KMS-11 (cell line): Measurements from ENCODE around the gene RALGAPA1.

ENCODE experiments used
- H2AFZ ChIP-seq: fragments of 200-600 bp; sonication (generic); 2 replicates; pipeline ENCODE4 v1.6.1; 2016; ENCODE audit warnings: antibody characterized with exemption, mixed run types, low read depth
- H3K27ac ChIP-seq: fragments of 200-600 bp; sonication (generic); 2 replicates; pipeline ENCODE4 v1.6.1; 2016; ENCODE audit warnings: mild to moderate bottlenecking, mixed run types
- H3K27me3 ChIP-seq: fragments of 200-600 bp; sonication (generic); 2 replicates; pipeline ENCODE4 v1.6.1; 2017; ENCODE audit warnings: mild to moderate bottlenecking, low read depth, mixed run types, moderate library complexity; ENCODE audit not compliant: insufficient read depth
- H3K36me3 ChIP-seq: fragments of 200-600 bp; sonication (generic); 2 replicates; pipeline ENCODE4 v1.6.1; 2017; ENCODE audit warnings: mild to moderate bottlenecking, mixed run types; ENCODE audit not compliant: insufficient read depth
- H3K4me1 ChIP-seq: fragments of 200-600 bp; sonication (generic); 2 replicates; pipeline ENCODE4 v1.6.1; 2016; ENCODE audit warnings: mild to moderate bottlenecking, low read depth, mixed run types; ENCODE audit not compliant: poor library complexity, severe bottlenecking
- H3K4me2 ChIP-seq: fragments of 200-600 bp; sonication (generic); 2 replicates; pipeline ENCODE4 v1.7.0; 2016; ENCODE audit warnings: mild to moderate bottlenecking, mixed run types
- H3K4me3 ChIP-seq: fragments of 200-600 bp; sonication (generic); IDR thresholded peaks from 2 replicates; pipeline ENCODE4 v1.6.1; 2017; ENCODE audit warnings: low read depth, low read length, mixed read lengths; ENCODE audit not compliant: insufficient read depth
- H3K79me2 ChIP-seq: fragments of 200-600 bp; sonication (generic); 2 replicates; pipeline ENCODE4 v1.6.1; 2016; ENCODE audit warnings: low read depth, mixed run types; ENCODE audit not compliant: insufficient read depth
- H3K9ac ChIP-seq: fragments of 200-600 bp; sonication (generic); 2 replicates; pipeline ENCODE4 v1.6.1; 2016; ENCODE audit warnings: mild to moderate bottlenecking, mixed run types
- H4K20me1 ChIP-seq: fragments of 200-600 bp; sonication (generic); 2 replicates; pipeline ENCODE4 v1.6.1; 2016; ENCODE audit warnings: mild to moderate bottlenecking, mixed run types; ENCODE audit not compliant: insufficient read depth
- TF ChIP-seq, protein P1 (sequence below): fragments of 200-600 bp; sonication (generic); conservative IDR thresholded peaks from 2 replicates; pipeline ENCODE4 v1.6.1; 2017; ENCODE audit warnings: low read depth, mild to moderate bottlenecking, antibody characterized with exemption, low read length, moderate library complexity, mixed read lengths

Gene RALGAPA1

GRCh38 chr14:35573911-35574310, 235.2 kb downstream of the RALGAPA1 start:
- no peak overlapping the region for H3K4me2 ChIP-seq
- no peak overlapping the region for H3K9ac ChIP-seq
- TF ChIP-seq, protein P1, sequence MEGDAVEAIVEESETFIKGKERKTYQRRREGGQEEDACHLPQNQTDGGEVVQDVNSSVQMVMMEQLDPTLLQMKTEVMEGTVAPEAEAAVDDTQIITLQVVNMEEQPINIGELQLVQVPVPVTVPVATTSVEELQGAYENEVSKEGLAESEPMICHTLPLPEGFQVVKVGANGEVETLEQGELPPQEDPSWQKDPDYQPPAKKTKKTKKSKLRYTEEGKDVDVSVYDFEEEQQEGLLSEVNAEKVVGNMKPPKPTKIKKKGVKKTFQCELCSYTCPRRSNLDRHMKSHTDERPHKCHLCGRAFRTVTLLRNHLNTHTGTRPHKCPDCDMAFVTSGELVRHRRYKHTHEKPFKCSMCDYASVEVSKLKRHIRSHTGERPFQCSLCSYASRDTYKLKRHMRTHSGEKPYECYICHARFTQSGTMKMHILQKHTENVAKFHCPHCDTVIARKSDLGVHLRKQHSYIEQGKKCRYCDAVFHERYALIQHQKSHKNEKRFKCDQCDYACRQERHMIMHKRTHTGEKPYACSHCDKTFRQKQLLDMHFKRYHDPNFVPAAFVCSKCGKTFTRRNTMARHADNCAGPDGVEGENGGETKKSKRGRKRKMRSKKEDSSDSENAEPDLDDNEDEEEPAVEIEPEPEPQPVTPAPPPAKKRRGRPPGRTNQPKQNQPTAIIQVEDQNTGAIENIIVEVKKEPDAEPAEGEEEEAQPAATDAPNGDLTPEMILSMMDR = no peak
- H3K27me3 ChIP-seq = no peaks in the 10 kb centered on the region
- H4K20me1 ChIP-seq = no peaks in the 10 kb centered on the region
- H3K36me3 ChIP-seq = no peaks in the 10 kb centered on the region
- peaks cover 23% of the 10 kb centered on the region for H3K4me1 ChIP-seq
- H2AFZ ChIP-seq = no peak overlapping the region
- H3K4me3 ChIP-seq = no peak overlapping the region
- no peaks in the 10 kb centered on the region for H3K79me2 ChIP-seq
- H3K27ac ChIP-seq = no peak overlapping the region

DNA sequence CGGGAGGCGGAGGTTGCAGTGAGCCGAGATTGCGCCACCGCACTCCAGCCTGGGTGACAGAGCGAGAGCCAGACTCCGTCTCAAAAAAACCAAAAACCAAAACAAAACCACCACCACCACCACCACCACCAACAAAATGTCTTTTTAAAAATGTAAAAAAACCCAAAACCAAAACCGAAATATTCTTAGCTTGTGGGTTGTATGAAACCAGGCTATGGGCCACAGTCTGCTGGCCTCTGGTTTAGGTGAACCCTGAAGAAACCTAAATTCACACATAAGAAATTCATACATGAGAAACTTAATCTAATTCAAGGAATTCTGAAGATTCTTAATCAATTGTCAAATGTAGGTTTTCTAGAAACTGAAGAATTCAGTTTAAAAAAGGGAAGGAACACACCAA, 237.5 kb downstream of the RALGAPA1 start:
- Histone ChIP-seq H3K4me2 (peak overlapping the region; percentile 63), H3K4me1 (peaks cover 23% of the 10 kb centered on the region), H3K36me3 (no peaks in the 10 kb centered on the region), H3K27me3 (no peaks in the 10 kb centered on the region), H3K79me2 (no peaks in the 10 kb centered on the region), H4K20me1 (no peaks in the 10 kb centered on the region), H2AFZ (no peak overlapping the region), H3K27ac (no peak overlapping the region), H3K9ac (no peak overlapping the region), H3K4me3 (no peak overlapping the region)
- TF ChIP-seq, protein P1 = no peak

GRCh38 chr14:35565871-35566464, 243.1 kb downstream of the RALGAPA1 start:
- Histone ChIP-seq H4K20me1 (no peaks in the 10 kb centered on the region), H2AFZ (no peak overlapping the region), H3K4me2 (no peak overlapping the region), H3K27me3 (no peaks in the 10 kb centered on the region), H3K36me3 (no peaks in the 10 kb centered on the region), H3K27ac (no peak overlapping the region), H3K4me1 (peaks cover 2% of the 10 kb centered on the region), H3K4me3 (no peak overlapping the region), H3K9ac (no peak overlapping the region), H3K79me2 (no peaks in the 10 kb centered on the region)
- TF ChIP-seq, protein P1 = no peak

DNA sequence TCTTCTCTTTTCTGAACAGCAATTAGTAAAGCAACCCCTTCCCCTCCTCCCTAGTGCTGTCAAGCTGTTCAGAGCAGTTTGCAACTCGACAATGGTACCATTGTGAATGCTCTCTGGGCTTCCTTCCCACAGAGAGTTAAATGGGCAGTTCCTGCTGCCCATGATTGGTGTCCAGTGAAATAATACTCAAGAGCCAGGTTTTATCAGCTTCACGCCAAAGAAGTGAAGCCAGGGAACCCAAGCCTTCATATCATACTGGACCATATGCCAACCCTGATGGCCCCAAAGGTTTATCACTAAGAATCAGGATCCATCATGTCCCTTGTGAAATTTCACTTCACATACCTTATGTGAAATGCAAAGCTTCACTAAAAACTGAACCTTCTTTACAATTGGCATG, 250.4 kb downstream of the RALGAPA1 start:
- Histone ChIP-seq H3K4me3 (no peak overlapping the region), H3K36me3 (no peaks in the 10 kb centered on the region), H3K4me1 (no peaks in the 10 kb centered on the region), H3K4me2 (no peak overlapping the region), H3K79me2 (no peaks in the 10 kb centered on the region), H3K27me3 (no peaks in the 10 kb centered on the region), H4K20me1 (no peaks in the 10 kb centered on the region), H3K9ac (no peak overlapping the region), H3K27ac (no peak overlapping the region), H2AFZ (no peak overlapping the region)
- TF ChIP-seq, protein P1 = no peak
